ENCODE results near the gene SBNO2. TPM values are rescaled to one million over a fixed set of nuclear protein-coding genes. Genes with fewer than 3 reads are reported as not detected.

Gene SBNO2
- total RNA-seq, 3 donors from 2014 or later: 58.0 to 86.6 (median 74.6) TPM

DNA sequence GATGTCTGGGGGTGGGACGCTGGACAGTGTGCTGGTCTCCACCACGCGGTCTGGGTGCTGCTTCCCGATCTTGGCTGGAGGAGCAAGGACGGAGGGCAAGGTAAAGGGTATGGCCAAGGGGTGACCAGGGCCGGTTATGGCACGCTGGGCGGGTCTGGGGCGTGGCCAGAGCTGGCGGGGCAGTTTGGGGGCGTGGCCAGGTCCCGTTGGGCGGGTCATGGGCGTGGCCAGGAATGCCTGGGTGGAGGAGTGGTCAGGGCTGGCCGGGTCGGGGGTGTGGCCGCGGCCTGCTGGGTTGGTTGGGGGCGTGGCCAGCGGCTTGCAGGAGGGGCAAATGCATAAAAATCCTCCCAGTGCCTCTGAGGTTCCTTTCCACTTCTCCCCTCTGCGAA, 51.1 kb downstream of the SBNO2 start:
- intact Hi-C loops (cut with DNase I, micrococcal nuclease): loop anchor here in 1 of 2 donors (10.0 kb wide), 1 partner anchor 52 kb away; the partner anchor contains the start of gene SBNO2
- no peak for TF ChIP-seq CTCF (IDR thresholded peaks at IDR 0.05)
- ATAC-seq (peak; percentile 96), DNase-seq (peak; percentile 78 to 92 (median 88))
- no peak overlapping the region for H3K4me3 ChIP-seq
- H3K36me3 ChIP-seq (ENCODE audit: low read depth): peaks cover 19% of the 10 kb centered on the region
- H3K9me3 ChIP-seq: no peaks in the 10 kb centered on the region
- H3K4me1 ChIP-seq (ENCODE audit: low read depth): peaks cover 2% of the 10 kb centered on the region

DNA sequence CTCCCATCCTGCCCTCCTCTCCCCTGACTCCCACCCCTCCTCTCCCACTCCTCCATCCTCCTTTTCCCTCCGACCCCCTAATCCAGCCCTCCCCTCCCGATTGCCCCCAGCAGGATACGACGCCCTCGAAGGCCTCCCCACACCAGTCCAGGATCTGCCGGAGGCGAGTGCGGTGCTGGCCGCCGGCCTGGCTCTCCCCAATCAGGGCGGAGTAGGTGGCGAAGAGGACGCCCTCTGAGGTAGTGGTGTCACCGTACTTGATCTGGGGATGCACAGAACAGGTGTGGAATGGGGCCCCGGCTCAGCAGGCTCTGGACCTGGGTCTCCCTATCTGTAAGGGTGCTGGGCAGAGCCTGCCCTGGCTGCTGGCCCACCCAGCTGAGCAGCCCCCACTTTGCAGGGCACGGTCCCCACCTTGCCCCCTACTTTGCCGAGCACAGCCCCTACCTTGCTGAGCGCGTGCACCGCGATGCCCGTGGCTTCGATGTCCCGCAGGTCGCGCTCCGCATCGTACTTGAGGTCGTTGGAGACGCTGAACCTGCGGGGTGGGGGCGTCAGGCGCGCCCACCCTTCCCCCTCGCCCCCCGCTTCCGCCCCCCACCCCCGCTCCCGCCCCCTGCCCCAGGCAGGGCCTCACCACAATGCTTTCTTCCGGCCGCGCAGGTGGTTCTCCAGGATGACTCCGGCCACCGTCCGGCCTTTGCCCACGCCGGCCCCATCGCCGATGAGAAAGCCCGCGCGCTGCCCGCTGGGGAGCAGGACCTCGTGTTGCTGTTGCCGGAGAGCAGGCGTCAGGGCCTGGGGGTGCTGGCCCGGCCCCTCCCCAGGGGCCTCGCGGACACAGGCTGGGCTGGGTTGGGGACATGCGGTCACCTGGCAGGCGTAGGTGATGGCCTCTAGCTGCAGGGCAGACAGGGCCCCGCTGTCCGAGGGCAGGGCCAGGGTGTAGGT, 51.8 kb downstream of the SBNO2 start:
- intact Hi-C loops (cut with DNase I, micrococcal nuclease): loop anchor here in 1 of 2 donors (10.0 kb wide), 1 partner anchor 53 kb away; the partner anchor contains the start of gene SBNO2
- DNase-seq (no peak), ATAC-seq (no peak)
- no peak for TF ChIP-seq CTCF (IDR thresholded peaks at IDR 0.05)
- Histone ChIP-seq H3K4me3 (no peak overlapping the region), H3K4me1 (ENCODE audit: low read depth) (peaks cover 2% of the 10 kb centered on the region), H3K9me3 (no peaks in the 10 kb centered on the region), H3K36me3 (ENCODE audit: low read depth) (peaks cover 19% of the 10 kb centered on the region)

GRCh38 chr19:1121395-1121794, 52.7 kb downstream of the SBNO2 start:
- DNase-seq (no peak), ATAC-seq (no peak)
- intact Hi-C loops (cut with DNase I, micrococcal nuclease): loop anchor here in 1 of 2 donors (10.0 kb wide), 1 partner anchor 53 kb away; the partner anchor contains the start of gene SBNO2
- H3K9me3 ChIP-seq: no peaks in the 10 kb centered on the region
- no peak overlapping the region for H3K4me3 ChIP-seq
- peaks cover 2% of the 10 kb centered on the region for H3K4me1 ChIP-seq (ENCODE audit: low read depth)
- TF ChIP-seq CTCF (IDR thresholded peaks at IDR 0.05): no peak
- peaks cover 15% of the 10 kb centered on the region for H3K36me3 ChIP-seq (ENCODE audit: low read depth)

DNA sequence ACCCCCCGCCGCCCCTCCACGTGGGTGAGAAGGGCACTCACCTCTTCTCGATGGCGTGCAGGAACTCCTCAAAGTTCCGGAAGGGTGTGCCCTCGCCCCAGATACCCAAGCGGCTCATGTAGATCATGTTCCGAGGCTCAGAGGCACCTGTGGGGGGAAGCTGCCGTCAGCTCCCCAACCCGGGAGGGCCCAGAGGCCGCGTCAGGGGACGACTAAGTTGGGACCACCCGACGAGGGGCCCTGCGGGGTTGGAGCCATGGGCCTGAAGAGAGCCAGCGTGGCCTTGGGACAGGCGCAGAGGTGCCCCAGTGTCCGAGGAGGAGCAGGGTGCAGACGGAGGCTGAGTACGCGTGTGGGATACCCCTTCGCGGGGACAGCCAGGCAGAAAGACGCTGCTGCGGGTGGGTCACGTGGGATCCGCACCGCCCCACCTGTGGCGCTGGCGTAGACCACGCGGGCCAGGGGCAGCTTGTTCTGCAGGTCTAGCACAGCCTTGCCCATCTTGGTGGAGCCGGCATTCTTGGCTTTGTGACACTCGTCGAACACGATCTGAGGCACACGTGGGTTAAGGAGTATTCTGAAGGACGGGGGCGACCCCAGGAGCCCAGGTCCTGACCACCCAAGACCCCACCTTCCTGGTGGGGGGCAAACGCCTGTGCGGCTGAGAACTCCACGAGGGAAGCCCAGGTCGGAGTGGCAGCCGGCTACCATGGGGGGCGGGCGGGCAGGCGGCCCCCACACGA, 54.4 kb downstream of the SBNO2 start:
- no peak overlapping the region for H3K4me3 ChIP-seq
- peaks cover 2% of the 10 kb centered on the region for H3K4me1 ChIP-seq (ENCODE audit: low read depth)
- peaks cover 15% of the 10 kb centered on the region for H3K36me3 ChIP-seq (ENCODE audit: low read depth)
- TF ChIP-seq CTCF (IDR thresholded peaks at IDR 0.05): no peak
- intact Hi-C loops (cut with DNase I, micrococcal nuclease): loop anchor here (10.0 kb wide), 3 partner anchors 55 to 75 kb away; partner anchors contain the start of gene SBNO2 (in 1 of the 2)
- H3K9me3 ChIP-seq: no peaks in the 10 kb centered on the region
- ATAC-seq: no peak
- DNase-seq: no peak

DNA sequence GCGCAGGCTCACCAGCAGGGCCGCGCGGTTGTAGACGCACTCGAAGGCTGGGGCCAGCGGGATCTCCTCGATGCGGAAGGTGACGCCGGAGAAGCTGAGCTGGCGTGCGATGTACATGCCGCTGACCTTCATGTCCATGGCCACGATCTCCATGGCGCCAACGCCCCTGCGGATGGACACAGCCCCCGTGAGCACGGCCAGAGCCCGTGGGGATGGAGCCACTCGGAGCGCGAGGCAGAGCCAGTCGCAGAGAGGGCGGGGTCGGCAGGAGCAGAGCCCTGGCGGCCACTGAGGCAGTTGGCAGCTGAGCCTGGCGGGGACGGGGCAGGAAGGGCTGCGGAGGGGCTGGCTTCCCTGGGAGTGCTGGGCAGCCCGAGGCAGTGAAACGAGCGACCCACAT, 55.1 kb downstream of the SBNO2 start:
- Histone ChIP-seq H3K4me1 (ENCODE audit: low read depth) (peaks cover 3% of the 10 kb centered on the region), H3K4me3 (no peak overlapping the region), H3K36me3 (ENCODE audit: low read depth) (peaks cover 15% of the 10 kb centered on the region), H3K9me3 (no peaks in the 10 kb centered on the region)
- no peak for TF ChIP-seq CTCF (IDR thresholded peaks at IDR 0.05)
- DNase-seq (peak in 1 of 3 donors; percentile 55), ATAC-seq (no peak)
- intact Hi-C loops (cut with DNase I, micrococcal nuclease): loop anchor here (10.0 kb wide), 2 partner anchors 66 to 76 kb away; no protein-coding TSS in a partner anchor

Measured in mucosa of descending colon (tissue), 3 donors.